ENCODE data around the gene MBNL3.

MBNL3 gene

GRCh38 chrX:132414404-132414803 is 74.4 kb downstream of the MBNL3 start:
- in situ Hi-C loops (cut with HindIII; ENCODE audit: low sequenced_read_pairs): no loop called here
- DNase-seq (ENCODE audit: low read depth): no peak
- no peak overlapping the region for H3K4me3 ChIP-seq (ENCODE audit: low read depth, low read length)
- no peak for TF ChIP-seq CTCF (IDR thresholded peaks at IDR 0.05; ENCODE audit: low read depth, low read length, missing control alignments)

- no peak for DNase-seq (ENCODE audit: low read depth)
- H3K4me3 ChIP-seq (ENCODE audit: low read depth, low read length): no peak overlapping the region
- in situ Hi-C loops (cut with HindIII; ENCODE audit: low sequenced_read_pairs): no loop called here
- TF ChIP-seq CTCF (IDR thresholded peaks at IDR 0.05; ENCODE audit: low read depth, low read length, missing control alignments): no peak
Measured at GRCh38 chrX:132413459-132413858, 75.4 kb downstream of the MBNL3 start.

- peak; percentile 75 for DNase-seq (ENCODE audit: low read depth)
- no peak for TF ChIP-seq CTCF (IDR thresholded peaks at IDR 0.05; ENCODE audit: low read depth, low read length, missing control alignments)
- no peak overlapping the region for H3K4me3 ChIP-seq (ENCODE audit: low read depth, low read length)
- in situ Hi-C loops (cut with HindIII; ENCODE audit: low sequenced_read_pairs): no loop called here
Measured at GRCh38 chrX:132412208-132412607, 76.6 kb downstream of the MBNL3 start.

DNA sequence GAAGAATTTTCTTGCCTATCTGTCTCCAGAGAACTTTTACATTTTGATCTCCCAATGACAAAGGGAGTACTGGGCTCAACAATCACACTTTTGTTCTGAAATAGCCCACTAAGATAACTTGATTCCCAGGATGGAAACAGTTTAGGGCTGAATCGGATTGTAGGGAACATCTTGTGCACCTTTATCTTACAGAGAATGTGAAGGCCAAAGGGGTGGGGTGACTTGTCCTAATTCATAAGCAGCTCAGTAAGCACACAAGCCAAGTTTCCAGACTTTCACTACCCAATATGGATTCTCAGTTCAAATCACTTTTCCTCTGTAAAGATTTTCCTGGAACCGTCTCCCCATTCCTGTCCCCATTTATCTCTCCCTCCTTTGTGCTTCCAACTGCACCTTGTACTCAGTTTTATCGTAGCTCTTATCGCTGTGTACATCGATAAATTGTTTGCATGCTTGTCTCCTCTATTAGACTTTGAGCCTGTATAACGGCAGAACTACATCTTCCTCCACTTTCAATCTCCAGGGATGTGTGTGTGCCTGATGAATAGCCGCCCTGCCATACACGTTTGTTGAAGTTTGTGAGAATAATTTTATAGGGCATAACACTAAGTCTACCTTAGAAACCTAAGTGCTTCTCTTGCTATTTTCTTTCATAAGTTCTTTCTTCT is 77.4 kb downstream of the MBNL3 start:
- in situ Hi-C loops (cut with HindIII; ENCODE audit: low sequenced_read_pairs): no loop called here
- TF ChIP-seq CTCF (IDR thresholded peaks at IDR 0.05; ENCODE audit: low read depth, low read length, missing control alignments): no peak
- H3K4me3 ChIP-seq (ENCODE audit: low read depth, low read length): no peak overlapping the region
- DNase-seq (ENCODE audit: low read depth): no peak

GRCh38 chrX:132409780-132410556 is 78.9 kb downstream of the MBNL3 start:
- no peak overlapping the region for H3K4me3 ChIP-seq (ENCODE audit: low read depth, low read length)
- no peak for DNase-seq (ENCODE audit: low read depth)
- no peak for TF ChIP-seq CTCF (IDR thresholded peaks at IDR 0.05; ENCODE audit: low read depth, low read length, missing control alignments)
- in situ Hi-C loops (cut with HindIII; ENCODE audit: low sequenced_read_pairs): no loop called here

DNA sequence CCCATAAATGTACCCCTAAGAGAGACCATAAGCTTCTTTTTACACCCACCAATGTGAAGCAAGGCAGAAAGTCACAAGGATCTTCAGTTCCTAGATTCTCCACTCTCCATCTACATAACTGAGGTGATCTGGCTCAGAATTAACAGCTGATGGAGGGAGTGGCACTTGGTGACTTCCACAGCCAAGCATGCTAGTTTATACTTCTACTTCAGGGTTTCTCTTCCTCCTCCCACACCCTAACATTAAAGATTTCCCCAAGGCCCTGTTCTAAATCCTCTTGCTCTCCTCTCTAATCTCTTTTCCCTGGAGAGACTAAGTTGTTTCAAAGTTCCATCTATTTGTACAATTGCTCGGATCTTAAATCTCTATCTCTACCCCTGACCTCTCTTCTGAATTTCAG is 81.1 kb downstream of the MBNL3 start:
- no peak for TF ChIP-seq CTCF (IDR thresholded peaks at IDR 0.05; ENCODE audit: low read depth, low read length, missing control alignments)
- no peak overlapping the region for H3K4me3 ChIP-seq (ENCODE audit: low read depth, low read length)
- in situ Hi-C loops (cut with HindIII; ENCODE audit: low sequenced_read_pairs): no loop called here
- DNase-seq (ENCODE audit: low read depth): no peak

Data from astrocyte of the cerebellum (primary cell).